ENCODE data around the gene DNAJC18. TPM values are rescaled to one million over a fixed set of nuclear protein-coding genes. Genes with fewer than 3 reads are reported as not detected.

The DNAJC18 gene
- total RNA-seq, 4 donors from 2014 or later = 0.35 to 23.9 (median 3.4) TPM

- Histone ChIP-seq H3K27me3 (no peaks in the 10 kb centered on the region), H3K36me3 (peaks cover 0 to 68% (median 2%) of the 10 kb centered on the region in 3 donors), H3K4me3 (no peak overlapping the region), H3K9me3 (no peaks in the 10 kb centered on the region), H3K27ac (no peak overlapping the region), H3K4me1 (no peaks in the 10 kb centered on the region)
- no peak for TF ChIP-seq POLR2A (IDR thresholded peaks at IDR 0.05)
- DNase-seq = no peak
Measured at GRCh38 chr5:139364466-139364865, 74.9 kb downstream of the DNAJC18 start.

GRCh38 chr5:139363937-139364336 is 75.4 kb downstream of the DNAJC18 start:
- no peak for TF ChIP-seq POLR2A (IDR thresholded peaks at IDR 0.05)
- TF ChIP-seq CTCF (IDR thresholded peaks at IDR 0.05) = no peak
- Histone ChIP-seq H3K4me1 (no peaks in the 10 kb centered on the region), H3K36me3 (peaks cover 0 to 62% (median 2%) of the 10 kb centered on the region in 3 donors), H3K27me3 (no peaks in the 10 kb centered on the region), H3K4me3 (no peak overlapping the region), H3K9me3 (no peaks in the 10 kb centered on the region), H3K27ac (no peak overlapping the region)
- DNase-seq = no peak

- no peak for TF ChIP-seq CTCF (IDR thresholded peaks at IDR 0.05)
- no peak for TF ChIP-seq POLR2A (IDR thresholded peaks at IDR 0.05)
- Histone ChIP-seq H3K4me1 (no peaks in the 10 kb centered on the region), H3K4me3 (no peak overlapping the region), H3K27me3 (no peaks in the 10 kb centered on the region), H3K36me3 (peaks cover 0 to 42% (median 0%) of the 10 kb centered on the region in 3 donors), H3K27ac (no peak overlapping the region), H3K9me3 (no peaks in the 10 kb centered on the region)
- no peak for DNase-seq
Measured at GRCh38 chr5:139361835-139362429, 77.4 kb downstream of the DNAJC18 start.

GRCh38 chr5:139360384-139360783 is 78.9 kb downstream of the DNAJC18 start:
- no peak for DNase-seq
- Histone ChIP-seq H3K4me3 (no peak overlapping the region), H3K36me3 (peaks cover 0 to 27% (median 0%) of the 10 kb centered on the region in 3 donors), H3K9me3 (no peaks in the 10 kb centered on the region), H3K4me1 (no peaks in the 10 kb centered on the region), H3K27me3 (no peaks in the 10 kb centered on the region), H3K27ac (no peak overlapping the region)
- no peak for TF ChIP-seq CTCF (IDR thresholded peaks at IDR 0.05)
- TF ChIP-seq POLR2A (IDR thresholded peaks at IDR 0.05) = no peak

Small RNAs within 50 kb of the gene (small RNA-seq; reads per million reads assigned to genes)
- gene RNU5B-4P = 0 reads per million in 2 donors

Other genes starting within 250 kb of the DNAJC18 start
- gene SIL1, start 241.2 kb downstream of the DNAJC18 start, total RNA-seq = 10 to 100 TPM; 23.6 to 84.2 (median 39.2) TPM
- gene MATR3, start 145.8 kb downstream of the DNAJC18 start, total RNA-seq = 100 to 1,000 TPM; 110 to 217 (median 120) TPM
- 10 to 100 TPM; 24.3 to 77.6 (median 35.6) TPM for gene PAIP2, start 97.7 kb downstream of the DNAJC18 start, total RNA-seq
- gene SLC23A1, start 56.2 kb downstream of the DNAJC18 start, total RNA-seq = 100 to 1,000 TPM in 3 of 4 donors, 1 to 10 TPM in 1; 1.7 to 198 (median 143) TPM
- gene MZB1, start 49.6 kb downstream of the DNAJC18 start, total RNA-seq = 10 to 100 TPM in 1 of 4 donors, 1 to 10 TPM in 3; 1.4 to 18.2 (median 4.4) TPM
- gene PROB1, start 44.4 kb downstream of the DNAJC18 start, total RNA-seq = under 1 TPM; 0.18 to 0.94 (median 0.84) TPM
- gene SPATA24, start 35.4 kb downstream of the DNAJC18 start, total RNA-seq = 10 to 100 TPM in 1 of 4 donors, 1 to 10 TPM in 1, not detected in 2; 3.1 to 11.6 TPM
- gene ECSCR, start 23.2 kb upstream of the DNAJC18 start, total RNA-seq = 10 to 100 TPM in 1 of 4 donors, 1 to 10 TPM in 3; 3.2 to 24.8 (median 7.9) TPM
- gene SMIM33, start 31.5 kb upstream of the DNAJC18 start, total RNA-seq = 1 to 10 TPM in 2 of 4 donors, under 1 TPM in 2; 0.40 to 1.7 (median 0.99) TPM
- gene STING1, start 43.2 kb upstream of the DNAJC18 start, total RNA-seq = 10 to 100 TPM in 3 of 4 donors, 1 to 10 TPM in 1; 9.5 to 48.7 (median 18.0) TPM
- 10 to 100 TPM; 60.2 to 87.9 (median 70.2) TPM for gene UBE2D2, start 121.8 kb upstream of the DNAJC18 start, total RNA-seq
- gene CXXC5, start 208.8 kb upstream of the DNAJC18 start, total RNA-seq = 10 to 100 TPM; 21.7 to 49.5 (median 30.9) TPM